Measurements from ENCODE around the gene STAM.
"Not testable (repeated sequence)": the region's sequence is repeated elsewhere in the genome, so short reads cannot be mapped to it uniquely, and the experiment has no call there.

The STAM gene

DNA sequence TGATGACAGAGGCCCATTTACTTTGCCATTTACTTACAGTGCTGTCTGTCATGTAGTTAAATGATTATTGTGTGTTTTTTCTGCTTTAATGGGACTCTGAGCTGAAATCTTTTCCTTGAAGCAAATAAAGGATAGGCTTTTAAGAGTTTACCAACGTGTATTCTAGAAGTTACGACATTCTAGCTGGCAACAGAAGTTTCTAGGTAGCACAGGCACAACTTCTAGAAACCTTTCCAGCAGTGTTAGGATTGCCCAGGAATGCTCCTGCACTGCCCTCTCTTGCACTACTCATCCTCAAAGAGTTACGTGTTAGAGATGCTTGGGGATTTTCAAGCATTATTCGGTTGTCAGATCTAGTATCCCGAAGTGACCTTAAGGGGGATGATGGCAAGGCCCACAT lies 65.5 kb downstream of the STAM start:
- H3K27me3 ChIP-seq (ENCODE audit: control insufficient read depth in 1 of 2, insufficient read depth in 2 of 2, low read length in 2 of 2) = no peaks in the 10 kb centered on the region
- no peak overlapping the region for H3K9ac ChIP-seq (ENCODE audit: low read length)
- peaks cover 23% of the 10 kb centered on the region for H3K36me3 ChIP-seq (ENCODE audit: insufficient read depth, low read length)
- no peaks in the 10 kb centered on the region for H3K9me3 ChIP-seq (ENCODE audit: low read length)
- H3K4me1 ChIP-seq (ENCODE audit: insufficient read depth, low read length) = no peaks in the 10 kb centered on the region
- no peak overlapping the region for H3K4me3 ChIP-seq (ENCODE audit: low read depth in 1 of 2, low read length in 2 of 2)
- H3K27ac ChIP-seq (ENCODE audit: low read depth, low read length) = no peak overlapping the region

- H3K9ac ChIP-seq (ENCODE audit: low read length) = no peak overlapping the region
- no peaks in the 10 kb centered on the region for H3K4me1 ChIP-seq (ENCODE audit: insufficient read depth, low read length)
- H3K36me3 ChIP-seq (ENCODE audit: insufficient read depth, low read length) = peaks cover 26% of the 10 kb centered on the region
- H3K4me3 ChIP-seq (ENCODE audit: low read depth in 1 of 2, low read length in 2 of 2) = no peak overlapping the region
- H3K27ac ChIP-seq (ENCODE audit: low read depth, low read length) = no peak overlapping the region
- H3K27me3 ChIP-seq (ENCODE audit: control insufficient read depth in 1 of 2, insufficient read depth in 2 of 2, low read length in 2 of 2) = no peaks in the 10 kb centered on the region
- no peaks in the 10 kb centered on the region for H3K9me3 ChIP-seq (ENCODE audit: low read length)
Measured at GRCh38 chr10:17710181-17710580, 66.2 kb downstream of the STAM start.

DNA sequence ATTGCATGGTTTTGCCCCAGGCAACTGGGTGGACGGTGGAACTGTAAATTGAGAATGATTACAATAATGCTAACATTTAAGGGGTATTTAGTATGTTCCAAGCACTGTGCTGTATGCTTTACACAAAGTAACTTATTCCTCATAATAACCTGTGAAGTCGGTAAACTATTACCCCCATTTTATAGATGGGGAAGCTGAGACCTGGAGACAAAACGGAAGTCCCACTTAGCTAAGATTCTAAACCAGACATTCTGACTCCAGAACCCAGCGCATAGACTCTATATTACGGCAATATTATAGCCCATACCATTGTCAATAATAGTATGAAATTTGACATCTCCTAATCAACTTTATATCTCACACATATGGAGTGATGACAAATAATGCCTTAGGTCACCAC lies 68.1 kb downstream of the STAM start:
- H3K4me3 ChIP-seq (ENCODE audit: low read depth in 1 of 2, low read length in 2 of 2) = no peak overlapping the region
- no peaks in the 10 kb centered on the region for H3K27me3 ChIP-seq (ENCODE audit: control insufficient read depth in 1 of 2, insufficient read depth in 2 of 2, low read length in 2 of 2)
- H3K27ac ChIP-seq (ENCODE audit: low read depth, low read length) = no peak overlapping the region
- no peaks in the 10 kb centered on the region for H3K4me1 ChIP-seq (ENCODE audit: insufficient read depth, low read length)
- peaks cover 26% of the 10 kb centered on the region for H3K36me3 ChIP-seq (ENCODE audit: insufficient read depth, low read length)
- no peaks in the 10 kb centered on the region for H3K9me3 ChIP-seq (ENCODE audit: low read length)
- no peak overlapping the region for H3K9ac ChIP-seq (ENCODE audit: low read length)

- Histone ChIP-seq H3K4me1 (ENCODE audit: insufficient read depth, low read length) (no peaks in the 10 kb centered on the region), H3K4me3 (ENCODE audit: low read depth in 1 of 2, low read length in 2 of 2) (peak overlapping the region in 1 of 2 donors; percentile 46), H3K27me3 (ENCODE audit: control insufficient read depth in 1 of 2, insufficient read depth in 2 of 2, low read length in 2 of 2) (no peaks in the 10 kb centered on the region), H3K9me3 (ENCODE audit: low read length) (no peaks in the 10 kb centered on the region), H3K36me3 (ENCODE audit: insufficient read depth, low read length) (peaks cover 26% of the 10 kb centered on the region), H3K27ac (ENCODE audit: low read depth, low read length) (no peak overlapping the region), H3K9ac (ENCODE audit: low read length) (no peak overlapping the region)
Measured at GRCh38 chr10:17712717-17713471, 68.9 kb downstream of the STAM start.

DNA sequence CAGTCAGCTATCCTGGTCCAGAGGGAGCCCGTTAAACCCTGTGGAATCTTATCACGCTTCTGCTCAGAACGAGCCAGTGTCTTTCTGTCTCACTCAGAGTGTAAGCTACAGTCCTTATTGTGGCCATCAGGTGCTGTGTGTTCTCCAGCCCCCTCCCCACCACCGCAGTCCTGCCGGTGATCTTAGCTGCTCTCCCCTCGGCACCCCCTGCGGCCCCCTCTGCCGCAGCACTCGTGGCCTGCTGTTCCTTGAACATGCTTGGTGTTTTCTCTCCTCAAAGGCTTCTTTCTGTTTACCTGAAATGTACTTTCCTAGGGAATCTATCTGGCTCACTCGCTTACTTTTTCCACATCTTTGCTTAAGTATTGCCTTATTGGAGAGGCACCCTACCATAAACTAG lies 69.8 kb downstream of the STAM start:
- H3K27me3 ChIP-seq (ENCODE audit: control insufficient read depth in 1 of 2, insufficient read depth in 2 of 2, low read length in 2 of 2) = no peaks in the 10 kb centered on the region
- H3K36me3 ChIP-seq (ENCODE audit: insufficient read depth, low read length) = peaks cover 26% of the 10 kb centered on the region
- H3K27ac ChIP-seq (ENCODE audit: low read depth, low read length) = no peak overlapping the region
- no peaks in the 10 kb centered on the region for H3K9me3 ChIP-seq (ENCODE audit: low read length)
- H3K9ac ChIP-seq (ENCODE audit: low read length) = no peak overlapping the region
- no peak overlapping the region for H3K4me3 ChIP-seq (ENCODE audit: low read depth in 1 of 2, low read length in 2 of 2)
- H3K4me1 ChIP-seq (ENCODE audit: insufficient read depth, low read length) = no peaks in the 10 kb centered on the region

DNA sequence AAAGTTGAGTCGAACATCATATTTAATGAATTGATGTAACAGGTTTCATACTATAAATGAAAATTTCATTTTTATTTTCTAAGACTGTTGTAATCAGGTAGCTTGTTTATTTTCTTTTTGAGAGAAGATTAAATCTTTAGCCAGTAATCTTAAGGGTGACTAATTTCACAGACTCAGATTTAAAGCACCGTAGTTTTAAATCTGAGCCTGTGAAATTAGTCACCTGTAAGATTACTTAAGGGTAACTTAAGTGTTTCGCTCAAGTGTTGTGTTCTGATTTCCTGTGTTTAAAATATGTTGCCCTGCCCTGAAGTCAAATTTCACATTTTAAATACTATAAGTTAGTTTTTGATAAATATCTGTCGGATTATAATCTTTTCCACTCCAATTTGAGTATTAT lies 72.2 kb downstream of the STAM start:
- H3K4me1 ChIP-seq (ENCODE audit: insufficient read depth, low read length) = no peaks in the 10 kb centered on the region
- H3K9ac ChIP-seq (ENCODE audit: low read length) = no peak overlapping the region
- H3K4me3 ChIP-seq (ENCODE audit: low read depth in 1 of 2, low read length in 2 of 2) = no peak overlapping the region
- no peaks in the 10 kb centered on the region for H3K9me3 ChIP-seq (ENCODE audit: low read length)
- no peak overlapping the region for H3K27ac ChIP-seq (ENCODE audit: low read depth, low read length)
- H3K36me3 ChIP-seq (ENCODE audit: insufficient read depth, low read length) = peaks cover 13% of the 10 kb centered on the region
- no peaks in the 10 kb centered on the region for H3K27me3 ChIP-seq (ENCODE audit: control insufficient read depth in 1 of 2, insufficient read depth in 2 of 2, low read length in 2 of 2)

DNA sequence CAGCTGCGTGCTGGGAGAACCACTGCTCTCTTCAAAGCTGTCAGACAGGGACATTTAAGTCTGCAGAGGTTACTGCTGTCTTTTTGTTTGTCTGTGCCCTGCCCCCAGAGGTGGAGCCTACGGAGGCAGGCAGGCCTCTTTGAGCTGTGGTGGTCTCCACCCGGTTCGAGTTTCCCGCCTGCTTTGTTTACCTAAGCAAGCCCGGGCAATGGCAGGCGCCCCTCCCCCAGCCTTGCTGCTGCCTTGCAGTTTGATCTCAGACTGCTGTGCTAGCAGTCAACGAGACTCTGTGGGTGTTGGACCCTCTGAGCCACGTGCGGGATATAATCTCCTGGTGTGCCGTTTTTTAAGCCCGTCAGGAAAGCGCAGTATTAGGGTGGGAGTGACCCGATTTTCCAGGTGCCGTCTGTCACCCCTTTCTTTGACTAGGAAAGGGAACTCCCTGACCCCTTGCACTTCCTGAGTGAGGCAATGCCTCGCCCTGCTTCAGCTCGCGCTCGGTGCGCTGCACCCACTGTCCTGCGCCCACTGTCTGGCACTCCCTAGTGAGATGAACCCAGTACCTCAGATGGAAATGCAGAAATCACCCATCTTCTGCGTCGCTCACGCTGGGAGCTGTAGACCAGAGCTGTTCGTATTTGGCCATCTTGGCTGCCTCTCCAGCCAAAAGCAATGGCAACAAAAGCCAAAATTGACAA lies 78.5 kb downstream of the STAM start:
- H3K9me3 ChIP-seq (ENCODE audit: low read length); H3K36me3 ChIP-seq (ENCODE audit: insufficient read depth, low read length); H3K4me1 ChIP-seq (ENCODE audit: insufficient read depth, low read length); H3K4me3 ChIP-seq (ENCODE audit: low read depth in 1 of 2, low read length in 2 of 2); H3K27ac ChIP-seq (ENCODE audit: low read depth, low read length); H3K9ac ChIP-seq (ENCODE audit: low read length); H3K27me3 ChIP-seq (ENCODE audit: control insufficient read depth in 1 of 2, insufficient read depth in 2 of 2, low read length in 2 of 2): not testable (repeated sequence)

DNA sequence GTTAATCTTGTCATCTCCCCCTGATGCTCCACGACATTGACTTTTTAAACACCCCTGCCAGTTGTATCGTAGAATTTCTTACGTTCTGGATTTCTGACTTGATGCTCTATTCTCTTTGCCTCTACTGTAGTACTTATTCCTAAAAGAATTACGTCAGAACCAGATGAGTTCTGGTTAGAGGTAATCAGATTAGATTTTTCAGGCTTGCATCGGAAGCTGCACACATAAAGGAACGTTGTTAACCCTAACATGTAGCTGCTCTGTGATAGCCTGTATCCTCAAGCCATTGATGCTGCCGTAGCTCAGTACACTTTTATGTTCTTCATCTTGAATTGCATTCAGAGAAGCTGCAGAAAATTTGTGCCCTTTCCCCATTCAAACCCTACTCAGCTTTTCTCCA lies 81.8 kb downstream of the STAM start:
- H3K4me1 ChIP-seq (ENCODE audit: insufficient read depth, low read length) = no peaks in the 10 kb centered on the region
- H3K9ac ChIP-seq (ENCODE audit: low read length) = no peak overlapping the region
- H3K36me3 ChIP-seq (ENCODE audit: insufficient read depth, low read length) = no peaks in the 10 kb centered on the region

GRCh38 chr10:17729630-17730029 lies 85.7 kb downstream of the STAM start:
- no peaks in the 10 kb centered on the region for H3K27me3 ChIP-seq (ENCODE audit: control insufficient read depth in 1 of 2, insufficient read depth in 2 of 2, low read length in 2 of 2)
- no peak overlapping the region for H3K27ac ChIP-seq (ENCODE audit: low read depth, low read length)
- H3K36me3 ChIP-seq (ENCODE audit: insufficient read depth, low read length) = no peaks in the 10 kb centered on the region
- H3K4me3 ChIP-seq (ENCODE audit: low read depth in 1 of 2, low read length in 2 of 2) = no peak overlapping the region
- no peaks in the 10 kb centered on the region for H3K9me3 ChIP-seq (ENCODE audit: low read length)
- H3K9ac ChIP-seq (ENCODE audit: low read length) = no peak overlapping the region
- no peaks in the 10 kb centered on the region for H3K4me1 ChIP-seq (ENCODE audit: insufficient read depth, low read length)

More for the DNA sequence above, 81.8 kb downstream of the STAM start:
- H3K27me3 ChIP-seq (ENCODE audit: control insufficient read depth in 1 of 2, insufficient read depth in 2 of 2, low read length in 2 of 2) = no peaks in the 10 kb centered on the region
- H3K27ac ChIP-seq (ENCODE audit: low read depth, low read length) = no peak overlapping the region
- no peaks in the 10 kb centered on the region for H3K9me3 ChIP-seq (ENCODE audit: low read length)
- H3K4me3 ChIP-seq (ENCODE audit: low read depth in 1 of 2, low read length in 2 of 2) = no peak overlapping the region

DNA sequence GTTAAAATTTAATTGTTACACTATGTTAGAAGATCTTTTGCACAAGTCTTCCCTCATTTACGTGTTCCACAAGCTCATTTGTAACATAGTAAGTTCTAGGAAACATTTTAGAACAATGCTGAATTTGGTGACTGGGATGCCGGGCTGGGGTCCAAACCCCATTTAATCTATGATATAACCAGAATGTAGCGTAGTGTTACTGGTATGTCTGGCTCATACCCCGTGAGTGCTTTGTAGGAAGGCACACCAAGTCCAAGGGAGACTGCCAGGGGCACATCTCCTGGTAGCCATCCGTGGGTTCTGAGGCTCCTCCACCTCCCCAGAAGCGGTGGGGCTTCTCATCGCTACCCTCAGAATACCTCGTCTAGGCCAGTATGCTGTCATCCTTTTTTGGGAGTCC lies 86.7 kb downstream of the STAM start:
- H3K27me3 ChIP-seq (ENCODE audit: control insufficient read depth in 1 of 2, insufficient read depth in 2 of 2, low read length in 2 of 2) = no peaks in the 10 kb centered on the region
- H3K36me3 ChIP-seq (ENCODE audit: insufficient read depth, low read length) = no peaks in the 10 kb centered on the region
- H3K9me3 ChIP-seq (ENCODE audit: low read length) = no peaks in the 10 kb centered on the region
- H3K4me3 ChIP-seq (ENCODE audit: low read depth in 1 of 2, low read length in 2 of 2) = no peak overlapping the region
- no peak overlapping the region for H3K9ac ChIP-seq (ENCODE audit: low read length)
- H3K4me1 ChIP-seq (ENCODE audit: insufficient read depth, low read length) = no peaks in the 10 kb centered on the region
- no peak overlapping the region for H3K27ac ChIP-seq (ENCODE audit: low read depth, low read length)

- H3K9ac ChIP-seq (ENCODE audit: low read length) = no peak overlapping the region
Measured at GRCh38 chr10:17731331-17732020, 87.5 kb downstream of the STAM start.

More at GRCh38 chr10:17731331-17732020, 87.5 kb downstream of the STAM start:
- Histone ChIP-seq H3K27ac (ENCODE audit: low read depth, low read length) (no peak overlapping the region), H3K36me3 (ENCODE audit: insufficient read depth, low read length) (no peaks in the 10 kb centered on the region), H3K4me3 (ENCODE audit: low read depth in 1 of 2, low read length in 2 of 2) (no peak overlapping the region), H3K4me1 (ENCODE audit: insufficient read depth, low read length) (no peaks in the 10 kb centered on the region), H3K9me3 (ENCODE audit: low read length) (no peaks in the 10 kb centered on the region), H3K27me3 (ENCODE audit: control insufficient read depth in 1 of 2, insufficient read depth in 2 of 2, low read length in 2 of 2) (no peaks in the 10 kb centered on the region)

Data from muscle layer of colon (tissue), 2 donors.